K562 (cell line): Measurements from ENCODE around the gene PIGC. TPM values are rescaled to one million over a fixed set of nuclear protein-coding genes. Genes with fewer than 3 reads are reported as not detected.

ENCODE experiments used
- ATAC-seq: fragments of 200-7000 bp; cut with Tn5 transposase; 3 replicates; pipeline ENCODE4 v1.9.1; 2020; ENCODE audit warnings: moderate library complexity
- BruUV-seq: library from RNA; stranded (reverse); fragments of 400-500 nt; replicated peaks from 2 replicates; lab custom pipeline; 2021; lab: Mats Ljungman, UMichigan
- CTCF ChIA-PET: fragments of 300-600 bp; formaldehyde crosslinking; extraction: SDS; loops from one replicate; lab custom pipeline; 2021; ENCODE audit warnings: low intra/inter-chr PET ratio; lab: Yijun Ruan, JAX
- POLR2A ChIA-PET: fragments of 300-600, 350-650 bp; sonication (Branson Sonifier 250); formaldehyde crosslinking; extraction: SDS; loops from one replicate; lab custom pipeline; 2021; ENCODE audit warnings: antibody characterized with exemption, inconsistent platforms; lab: Yijun Ruan, JAX
- DNase-seq, 4 experiments: peaks; one replicate each; pipeline versions ENCODE4 v3.0.0 to v3.0.0-alpha.2; 2011 to 2018; ENCODE audit warnings: low spot score in 3 of 4, mixed read lengths in 3 of 4; ENCODE audit errors: extremely low read depth in 1 of 4
- FAIRE-seq: peaks from 2 replicates; lab custom pipeline; 2011; peaks lifted over from hg19 to GRCh38; lab: Jason Lieb, UNC
- H2AFZ ChIP-seq: 2 replicates; pipeline ENCODE4 v1.6.0; 2011; ENCODE audit warnings: low read depth, low read length, control low read depth, inconsistent platforms
- H3K27ac ChIP-seq: fragments of 200-600 bp; 3 replicates; pipeline ENCODE4 v1.8.0; 2011; ENCODE audit warnings: low read depth, mild to moderate bottlenecking, control low read depth, inconsistent platforms, low read length, moderate library complexity, mixed read lengths; ENCODE audit errors: extremely low read depth
- H3K27me3 ChIP-seq, 2 experiments: fragments of 300-600 bp in 1 of 2; 2 replicates in 1 of 2; 3 replicates in 1 of 2; pipeline versions ENCODE4 v1.6.0 to v1.8.0; 2011; ENCODE audit warnings: inconsistent platforms in 2 of 2, low read length in 2 of 2, mild to moderate bottlenecking in 1 of 2, mixed read lengths in 1 of 2, moderate library complexity in 1 of 2; ENCODE audit not compliant: control insufficient read depth in 2 of 2, insufficient read depth in 2 of 2
- H3K36me3 ChIP-seq: fragments of 300-600 bp; 3 replicates; pipeline ENCODE4 v1.8.0; 2011; ENCODE audit warnings: mild to moderate bottlenecking, low read length, inconsistent platforms; ENCODE audit not compliant: control insufficient read depth, insufficient read depth
- H3K4me1 ChIP-seq, 2 experiments: fragments of 200-600 bp in 1 of 2; replicated peaks in 1 of 2; 2 replicates in 1 of 2; 3 replicates in 1 of 2; pipeline versions ENCODE4 v1.5.1 to v1.8.0; 2011; ENCODE audit warnings: inconsistent platforms in 2 of 2, low read length in 2 of 2, mild to moderate bottlenecking in 1 of 2, mixed read lengths in 1 of 2, moderate library complexity in 1 of 2; ENCODE audit not compliant: control insufficient read depth in 2 of 2, insufficient read depth in 2 of 2
- H3K4me2 ChIP-seq: 2 replicates; pipeline ENCODE4 v1.6.1; 2011; ENCODE audit warnings: low read length, control low read depth, inconsistent platforms, mixed read lengths; ENCODE audit not compliant: insufficient read depth
- H3K4me3 ChIP-seq: fragments of 200-600 bp; sonication (generic), shearing (Covaris generic); 2 replicates; pipeline ENCODE4 v1.5.1; 2016; ENCODE audit warnings: control low read depth, inconsistent platforms
- H3K79me2 ChIP-seq: fragments of 200-600 bp; 3 replicates; pipeline ENCODE4 v1.8.0; 2011; ENCODE audit warnings: low read length, inconsistent platforms; ENCODE audit not compliant: control insufficient read depth, insufficient read depth
- H3K9ac ChIP-seq, 2 experiments: 2 replicates each; pipeline versions ENCODE4 v1.6.0 to v1.6.1; 2011; ENCODE audit warnings: low read depth in 2 of 2, low read length in 2 of 2, control low read depth in 1 of 2, inconsistent platforms in 1 of 2, mild to moderate bottlenecking in 1 of 2, mixed read lengths in 1 of 2; ENCODE audit not compliant: insufficient read depth in 1 of 2
- H3K9me1 ChIP-seq: one replicate; pipeline ENCODE4 v1.6.0; 2011; ENCODE audit warnings: inconsistent platforms, mild to moderate bottlenecking, low read length, moderate library complexity; ENCODE audit not compliant: control insufficient read depth, insufficient read depth
- H3K9me3 ChIP-seq: replicated peaks from 2 replicates; pipeline ENCODE4 v1.5.1; 2011; ENCODE audit warnings: low read depth, low read length, inconsistent platforms; ENCODE audit not compliant: control insufficient read depth, insufficient read depth
- H4K20me1 ChIP-seq: replicated peaks from 2 replicates; pipeline ENCODE4 v1.6.1; 2011; ENCODE audit warnings: low read length, inconsistent platforms, mixed read lengths; ENCODE audit not compliant: control insufficient read depth, insufficient read depth
- ETS2 ChIP-seq: IDR thresholded peaks from 2 replicates; pipeline ENCODE4 v1.6.1; 2016; ENCODE audit warnings: borderline replicate concordance, missing genetic modification characterization, mild to moderate bottlenecking, moderate library complexity, missing compliant biosample characterization; ENCODE audit not compliant: poor library complexity, severe bottlenecking
- JUND ChIP-seq, 2 experiments: IDR thresholded peaks; 2 replicates in 1 of 2; 3 replicates in 1 of 2; pipeline ENCODE4 v1.6.1; 2011; ENCODE audit warnings: borderline replicate concordance in 2 of 2, low read depth in 2 of 2, low read length in 2 of 2, improper control_type of control experiment in 1 of 2, missing biosample characterization in 1 of 2, missing genetic modification characterization in 1 of 2, missing genetic modification reagents in 1 of 2
- MECOM ChIP-seq: fragments of 250-450 bp; sonication (Bioruptor Pico); IDR thresholded peaks from 2 replicates; pipeline ENCODE4 v1.8.0; 2022; ENCODE audit warnings: inconsistent platforms
- MTF1 ChIP-seq: fragments of 250-450 bp; sonication (Bioruptor Pico); IDR thresholded peaks from 2 replicates; pipeline ENCODE4 v1.9.0; 2021; ENCODE audit warnings: moderate library complexity, mild to moderate bottlenecking, inconsistent platforms, borderline replicate concordance
- NR2C1 ChIP-seq, 2 experiments: fragments of 450-650 bp; IDR thresholded peaks; 2 replicates each; pipeline ENCODE4 v1.6.1; 2017; ENCODE audit warnings: mild to moderate bottlenecking in 2 of 2, antibody characterized with exemption in 1 of 2, inconsistent platforms in 1 of 2, missing compliant biosample characterization in 1 of 2, missing genetic modification characterization in 1 of 2
- POU5F1 ChIP-seq: fragments of 150-350 bp; IDR thresholded peaks from 2 replicates; pipeline ENCODE4 v1.6.1; 2014; ENCODE audit warnings: borderline replicate concordance, low read length, low read depth, mild to moderate bottlenecking; ENCODE audit not compliant: partially characterized antibody
- TAL1 ChIP-seq: fragments of 450-650 bp; IDR thresholded peaks from 2 replicates; pipeline ENCODE4 v1.6.1; 2016; ENCODE audit warnings: mild to moderate bottlenecking
- ZNF140 ChIP-seq: fragments of 250-450 bp; sonication (Bioruptor Pico); IDR thresholded peaks from 2 replicates; pipeline ENCODE4 v1.8.0; 2021; ENCODE audit warnings: moderate library complexity, mild to moderate bottlenecking, inconsistent platforms
- WGBS: fragments of 100-300 bp; shearing (Covaris generic); methylation state at CpG from one replicate; pipeline ENCODE4 v1.1.6; 2016; ENCODE audit warnings: low coverage, mixed read lengths; ENCODE audit not compliant: insufficient coverage; ENCODE audit errors: missing lambda C conversion rate; 5-methylcytosine and 5-hydroxymethylcytosine counted together
- in situ Hi-C: fragments of 300-500 bp; cut with MboI; formaldehyde crosslinking; loops from 4 replicates; pipeline ENCODE4 v1.15.0; 2018; ENCODE audit warnings: inconsistent platforms, mixed read lengths
- intact Hi-C: fragments of 100-400 bp; cut with micrococcal nuclease; formaldehyde crosslinking; loops from 2 replicates; pipeline ENCODE4 v1.14.2; 2022
- polyA plus RNA-seq, 8 experiments: library from polyadenylated mRNA; depleted of rRNA in 4 of 8; stranded (reverse) in 5 of 8; unstranded in 3 of 8; fragments of >200 nt; fragmentation: Nextera tagmentation in 2 of 8; fragmentation: Illumina TruSeq in 1 of 8; extraction: Ambion mirVana in 2 of 8; extraction: Trizol in 1 of 8; gene quantifications; 2 replicates each; pipeline versions ENCODE4 v1.2.1 to v1.2.3, GENCODE V29; 2011 to 2014; ENCODE audit warnings: inconsistent platforms in 1 of 8, missing spikeins in 1 of 8
- total RNA-seq, 7 experiments: library from RNA; depleted of rRNA in 6 of 7; stranded (reverse); fragments of >200 nt in 6 of 7; fragmentation: Illumina TruSeq in 2 of 7; extraction: Trizol in 2 of 7; gene quantifications; 2 replicates each; pipeline versions ENCODE4 v1.2.1 to v1.2.3, GENCODE V29; 2011 to 2021; ENCODE audit warnings: low replicate concordance in 1 of 7
- TF ChIP-seq, protein P1 (sequence below): fragments of 450-650 bp; formaldehyde crosslinking; conservative IDR thresholded peaks from 2 replicates; pipeline ENCODE4 v1.4.0; 2022; ENCODE audit warnings: mild to moderate bottlenecking, missing genetic modification characterization
- TF ChIP-seq, protein P2 (sequence below): fragments of 250-450 bp; sonication (Bioruptor Pico); IDR thresholded peaks from 2 replicates; pipeline ENCODE4 v1.5.0; 2022; ENCODE audit warnings: mild to moderate bottlenecking
- TF ChIP-seq, protein P3 (sequence below): fragments of 250-450 bp; sonication (Bioruptor Pico); IDR thresholded peaks from 2 replicates; pipeline ENCODE4 v1.8.0; 2022; ENCODE audit warnings: inconsistent platforms, mild to moderate bottlenecking, moderate library complexity, borderline replicate concordance

PIGC gene
- total and polyA plus RNA-seq, 9 of the 15 experiments (the other 6 are each of a cell fraction or from before 2014, with no cell fraction given) = 30.5 to 97.9 (median 54.7) TPM

DNA sequence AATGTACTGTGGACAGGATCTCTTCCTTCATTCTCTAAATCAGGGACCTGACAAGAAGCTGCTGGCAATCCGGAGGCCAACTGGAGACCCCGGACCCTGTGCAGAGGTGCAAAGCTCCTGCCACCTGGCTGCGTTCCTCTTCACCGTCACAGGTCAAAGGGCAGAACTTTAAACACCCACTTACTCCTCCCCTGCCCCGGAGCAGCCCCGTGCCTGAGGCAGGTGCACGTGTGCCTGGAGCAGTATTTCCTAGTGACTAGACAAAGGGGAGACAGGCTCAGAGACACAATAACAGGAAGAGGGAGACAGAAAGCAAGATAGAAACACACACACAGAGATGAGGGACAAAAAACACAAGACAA, 6.6 kb upstream of the PIGC start:
- Histone ChIP-seq H3K9me1 (peaks cover 5% of the 10 kb centered on the region), H3K27ac (peak overlapping the region; percentile 9; the same call in 1 of the 3 replicates), H2AFZ (peak overlapping the region; percentile 99), H3K4me1 (peaks cover 26 to 43% of the 10 kb centered on the region in 2 experiments), H3K9me3 (no peaks in the 10 kb centered on the region), H3K4me2 (peak overlapping the region; percentile 60), H3K27me3 (no peaks in the 10 kb centered on the region), H3K36me3 (no peaks in the 10 kb centered on the region), H4K20me1 (no peaks in the 10 kb centered on the region), H3K79me2 (no peaks in the 10 kb centered on the region), H3K4me3 (no peak overlapping the region), H3K9ac (peak overlapping the region; percentile 15 to 18; a peak in 3 of 4 replicates)
- no TSS peak for BruUV-seq
- peak in 1 of 4 experiments; percentile 20 for DNase-seq
- no peak for FAIRE-seq
- intact Hi-C loops (loop anchor here (1.0 to 5.0 kb wide), 5 partner anchors 47 to 278 kb away; no protein-coding TSS in a partner anchor), in situ Hi-C loops (loop anchor here (5.0 kb wide), 1 partner anchor 277 kb away; no protein-coding TSS in a partner anchor)
- ATAC-seq = peak; percentile 29
- CTCF ChIA-PET = interaction anchor here (0.6 to 1.6 kb wide), 4 partner anchors 51 to 292 kb away, joined by 3 to 6 read pairs (median 4); no protein-coding TSS in a partner anchor
- 43% methylated on average over 7 of the region's 7 CpGs for WGBS
- POLR2A ChIA-PET = interaction anchor here (0.7 to 2.2 kb wide), 3 partner anchors 22 to 276 kb away, joined by 3 to 8 read pairs (median 3); no protein-coding TSS in a partner anchor
- no peak for TF ChIP-seq POU5F1
- no peak for TF ChIP-seq ETS2
- TF ChIP-seq TAL1 = no peak
- no peak for TF ChIP-seq JUND (IDR thresholded peaks at IDR 0.05; ENCODE audit: borderline replicate concordance, low read depth, low read length)
- no peak for TF ChIP-seq JUND (tag; IDR thresholded peaks at IDR 0.05; ENCODE audit: borderline replicate concordance, low read depth, low read length)
- TF ChIP-seq ZNF140 (CRISPR knock-in tag) = no peak
- TF ChIP-seq NR2C1 (IDR thresholded peaks at IDR 0.05) = peak; percentile 43
- peak; percentile 62 for TF ChIP-seq NR2C1 (tag; IDR thresholded peaks at IDR 0.05)
- TF ChIP-seq, protein P1, sequence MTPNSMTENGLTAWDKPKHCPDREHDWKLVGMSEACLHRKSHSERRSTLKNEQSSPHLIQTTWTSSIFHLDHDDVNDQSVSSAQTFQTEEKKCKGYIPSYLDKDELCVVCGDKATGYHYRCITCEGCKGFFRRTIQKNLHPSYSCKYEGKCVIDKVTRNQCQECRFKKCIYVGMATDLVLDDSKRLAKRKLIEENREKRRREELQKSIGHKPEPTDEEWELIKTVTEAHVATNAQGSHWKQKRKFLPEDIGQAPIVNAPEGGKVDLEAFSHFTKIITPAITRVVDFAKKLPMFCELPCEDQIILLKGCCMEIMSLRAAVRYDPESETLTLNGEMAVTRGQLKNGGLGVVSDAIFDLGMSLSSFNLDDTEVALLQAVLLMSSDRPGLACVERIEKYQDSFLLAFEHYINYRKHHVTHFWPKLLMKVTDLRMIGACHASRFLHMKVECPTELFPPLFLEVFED (CRISPR knock-in tag) = 0 out of 2 replicates have a peak, but pooled peaks have one; percentile 38
- TF ChIP-seq MTF1 = 0 out of 2 replicates have a peak, but pooled peaks have one; percentile 6
- TF ChIP-seq, protein P2, sequence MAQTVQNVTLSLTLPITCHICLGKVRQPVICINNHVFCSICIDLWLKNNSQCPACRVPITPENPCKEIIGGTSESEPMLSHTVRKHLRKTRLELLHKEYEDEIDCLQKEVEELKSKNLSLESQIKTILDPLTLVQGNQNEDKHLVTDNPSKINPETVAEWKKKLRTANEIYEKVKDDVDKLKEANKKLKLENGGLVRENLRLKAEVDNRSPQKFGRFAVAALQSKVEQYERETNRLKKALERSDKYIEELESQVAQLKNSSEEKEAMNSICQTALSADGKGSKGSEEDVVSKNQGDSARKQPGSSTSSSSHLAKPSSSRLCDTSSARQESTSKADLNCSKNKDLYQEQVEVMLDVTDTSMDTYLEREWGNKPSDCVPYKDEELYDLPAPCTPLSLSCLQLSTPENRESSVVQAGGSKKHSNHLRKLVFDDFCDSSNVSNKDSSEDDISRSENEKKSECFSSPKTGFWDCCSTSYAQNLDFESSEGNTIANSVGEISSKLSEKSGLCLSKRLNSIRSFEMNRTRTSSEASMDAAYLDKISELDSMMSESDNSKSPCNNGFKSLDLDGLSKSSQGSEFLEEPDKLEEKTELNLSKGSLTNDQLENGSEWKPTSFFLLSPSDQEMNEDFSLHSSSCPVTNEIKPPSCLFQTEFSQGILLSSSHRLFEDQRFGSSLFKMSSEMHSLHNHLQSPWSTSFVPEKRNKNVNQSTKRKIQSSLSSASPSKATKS (CRISPR knock-in tag) = no peak
- TF ChIP-seq MECOM (CRISPR knock-in tag) = no peak
- TF ChIP-seq, protein P3, sequence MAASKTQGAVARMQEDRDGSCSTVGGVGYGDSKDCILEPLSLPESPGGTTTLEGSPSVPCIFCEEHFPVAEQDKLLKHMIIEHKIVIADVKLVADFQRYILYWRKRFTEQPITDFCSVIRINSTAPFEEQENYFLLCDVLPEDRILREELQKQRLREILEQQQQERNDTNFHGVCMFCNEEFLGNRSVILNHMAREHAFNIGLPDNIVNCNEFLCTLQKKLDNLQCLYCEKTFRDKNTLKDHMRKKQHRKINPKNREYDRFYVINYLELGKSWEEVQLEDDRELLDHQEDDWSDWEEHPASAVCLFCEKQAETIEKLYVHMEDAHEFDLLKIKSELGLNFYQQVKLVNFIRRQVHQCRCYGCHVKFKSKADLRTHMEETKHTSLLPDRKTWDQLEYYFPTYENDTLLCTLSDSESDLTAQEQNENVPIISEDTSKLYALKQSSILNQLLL (CRISPR knock-in tag) = no peak
